Glomerular endothelial cell (primary cell): ENCODE measurements around the gene PTPRF. TPM values are rescaled to one million over a fixed set of nuclear protein-coding genes. Genes with fewer than 3 reads are reported as not detected.

Source experiments
- DNase-seq: peaks from one replicate; pipeline ENCODE4 v3.0.0-alpha.2; 2011; ENCODE audit warnings: low read depth, low spot score; ENCODE audit errors: extremely low read depth
- total RNA-seq: library from RNA; depleted of rRNA; stranded (reverse); fragments of >200 nt; gene quantifications from 2 replicates; pipeline ENCODE4 v1.2.3, GENCODE V29; 2015

PTPRF gene
- total RNA-seq, 1 donor from 2014 or later, result 345 TPM

- no peak for DNase-seq
These were observed 18.0 kb upstream of the PTPRF start for GRCh38 chr1:43512681-43513080.

- DNase-seq, result no peak
These were observed 17.1 kb upstream of the PTPRF start for GRCh38 chr1:43513471-43514173.

GRCh38 chr1:43518935-43519686, 11.6 kb upstream of the PTPRF start:
- DNase-seq, result no peak

GRCh38 chr1:43520100-43520778, 10.4 kb upstream of the PTPRF start:
- no peak for DNase-seq

- DNase-seq, result no peak
These were observed 9.6 kb upstream of the PTPRF start for GRCh38 chr1:43521078-43521477.

- no peak for DNase-seq
These were observed 8.9 kb upstream of the PTPRF start for GRCh38 chr1:43521756-43522155.

GRCh38 chr1:43522431-43522775, 8.3 kb upstream of the PTPRF start:
- no peak for DNase-seq

- no peak for DNase-seq
These were observed 7.8 kb upstream of the PTPRF start for GRCh38 chr1:43522776-43523480.

- DNase-seq, result no peak
These were observed 5.9 kb upstream of the PTPRF start for GRCh38 chr1:43524804-43525203.

GRCh38 chr1:43526002-43526401, 4.7 kb upstream of the PTPRF start:
- no peak for DNase-seq

GRCh38 chr1:43527111-43527878, 3.4 kb upstream of the PTPRF start:
- no peak for DNase-seq

- peak; percentile 68 for DNase-seq
These were observed 1.4 kb upstream of the PTPRF start for GRCh38 chr1:43529206-43529731.

- no peak for DNase-seq
These were observed 623 bp downstream of the PTPRF start for GRCh38 chr1:43531107-43531905.

GRCh38 chr1:43531906-43532584, 1.4 kb downstream of the PTPRF start:
- DNase-seq, result no peak

- DNase-seq, result no peak
These were observed 2.0 kb downstream of the PTPRF start for GRCh38 chr1:43532716-43533115.

- no peak for DNase-seq
These were observed 2.9 kb downstream of the PTPRF start for GRCh38 chr1:43533584-43533983.

GRCh38 chr1:43534256-43534655, 3.6 kb downstream of the PTPRF start:
- DNase-seq, result no peak

GRCh38 chr1:43536196-43536863, 5.6 kb downstream of the PTPRF start:
- DNase-seq, result no peak
